Neural cell (in vitro differentiated cells): ENCODE measurements around the gene ITGAL. TPM values are rescaled to one million over a fixed set of nuclear protein-coding genes. Genes with fewer than 3 reads are reported as not detected.

Experiments used
- H2AFZ ChIP-seq: fragments of 200-600, 300-800 bp; sonication (generic), shearing (Covaris generic); 2 replicates; pipeline ENCODE4 v1.6.0; 2014; ENCODE audit warnings: low read depth, mild to moderate bottlenecking, antibody characterized with exemption, low read length, moderate library complexity
- H3F3A ChIP-seq: fragments of 200-600 bp; shearing (Covaris generic); 2 replicates; pipeline ENCODE4 v1.6.1; 2016; ENCODE audit warnings: mild to moderate bottlenecking, moderate library complexity, mixed read lengths, antibody characterized with exemption, low read length; ENCODE audit not compliant: insufficient read depth, poor library complexity, severe bottlenecking
- H3K27ac ChIP-seq: fragments of 200-600, 300-800 bp; sonication (generic), shearing (Covaris generic); 2 replicates; pipeline ENCODE4 v1.5.1; 2014; ENCODE audit warnings: mild to moderate bottlenecking, low read length, moderate library complexity
- H3K27me3 ChIP-seq: fragments of 300-800, 200-600 bp; sonication (generic), shearing (Covaris generic); 2 replicates; pipeline ENCODE4 v1.6.0; 2014; ENCODE audit warnings: mild to moderate bottlenecking, low read depth, low read length, moderate library complexity; ENCODE audit not compliant: insufficient read depth
- H3K36me3 ChIP-seq: fragments of 300-800, 200-600 bp; sonication (generic), shearing (Covaris generic); 2 replicates; pipeline ENCODE4 v1.5.1; 2014; ENCODE audit warnings: mild to moderate bottlenecking, antibody characterized with exemption, low read length, moderate library complexity; ENCODE audit not compliant: insufficient read depth
- H3K4me2 ChIP-seq: fragments of 300-800, 200-600 bp; sonication (generic), shearing (Covaris generic); 2 replicates; pipeline ENCODE4 v1.6.0; 2014; ENCODE audit warnings: mild to moderate bottlenecking, low read length
- H3K4me3 ChIP-seq: fragments of 300-800, 200-600 bp; sonication (generic), shearing (Covaris generic); 2 replicates; pipeline ENCODE4 v1.5.1; 2014; ENCODE audit warnings: mild to moderate bottlenecking, low read length, moderate library complexity
- H3K79me2 ChIP-seq: fragments of 200-600 bp; shearing (Covaris generic); replicated peaks from 2 replicates; pipeline ENCODE4 v1.6.0; 2014; ENCODE audit warnings: mild to moderate bottlenecking, low read length, moderate library complexity; ENCODE audit not compliant: insufficient read depth
- H3K9ac ChIP-seq: fragments of 300-800, 200-600 bp; sonication (generic), shearing (Covaris generic); 2 replicates; pipeline ENCODE4 v1.6.1; 2016; ENCODE audit warnings: mild to moderate bottlenecking, low read length, mixed read lengths
- H3K9me2 ChIP-seq: fragments of 200-600 bp; shearing (Covaris generic); 2 replicates; pipeline ENCODE4 v1.6.1; 2016; ENCODE audit warnings: mild to moderate bottlenecking, low read length, mixed read lengths; ENCODE audit not compliant: insufficient read depth
- H3K9me3 ChIP-seq: fragments of 200-600, 300-800 bp; sonication (generic), shearing (Covaris generic); 2 replicates; pipeline ENCODE4 v1.6.1; 2016; ENCODE audit warnings: mild to moderate bottlenecking, mixed run types, low read length, moderate library complexity, mixed read lengths
- H4K20me1 ChIP-seq: fragments of 200-600 bp; shearing (Covaris generic); 2 replicates; pipeline ENCODE4 v1.6.1; 2016; ENCODE audit warnings: mild to moderate bottlenecking, mixed run types; ENCODE audit not compliant: insufficient read depth
- CTCF ChIP-seq: fragments of 450-650 bp; IDR thresholded peaks from 2 replicates; pipeline ENCODE4 v1.5.1; 2014; ENCODE audit warnings: antibody characterized with exemption, mild to moderate bottlenecking, moderate library complexity; ENCODE audit not compliant: poor library complexity, severe bottlenecking
- EP300 ChIP-seq: fragments of 450-650 bp; conservative IDR thresholded peaks from 2 replicates; pipeline ENCODE4 v1.6.1; 2014; ENCODE audit warnings: antibody characterized with exemption, mild to moderate bottlenecking, moderate library complexity; ENCODE audit not compliant: poor library complexity, severe bottlenecking
- EZH2 ChIP-seq: fragments of 200-600, 300-800 bp; shearing (Covaris generic), sonication (generic); IDR thresholded peaks from 2 replicates; pipeline ENCODE4 v1.6.1; 2014; ENCODE audit warnings: antibody characterized with exemption, low read length, borderline replicate concordance, mild to moderate bottlenecking; ENCODE audit not compliant: insufficient read depth, poor library complexity, severe bottlenecking
- MXI1 ChIP-seq: fragments of 450-650 bp; conservative IDR thresholded peaks from 2 replicates; pipeline ENCODE4 v1.6.1; 2014; ENCODE audit warnings: antibody characterized with exemption, mild to moderate bottlenecking; ENCODE audit not compliant: poor library complexity, severe bottlenecking
- POLR2AphosphoS5 ChIP-seq: IDR thresholded peaks from 2 replicates; pipeline ENCODE4 v1.6.1; 2012
- RAD21 ChIP-seq: fragments of 450-650 bp; conservative IDR thresholded peaks from 2 replicates; pipeline ENCODE4 v1.6.1; 2014; ENCODE audit warnings: antibody characterized with exemption, mild to moderate bottlenecking, moderate library complexity
- REST ChIP-seq: IDR thresholded peaks from 2 replicates; pipeline ENCODE4 v1.6.1; 2012; ENCODE audit warnings: borderline replicate concordance
- SMC3 ChIP-seq: fragments of 450-650 bp; conservative IDR thresholded peaks from 2 replicates; pipeline ENCODE4 v1.6.1; 2014; ENCODE audit warnings: antibody characterized with exemption, mild to moderate bottlenecking, moderate library complexity; ENCODE audit not compliant: poor library complexity
- TAF1 ChIP-seq: IDR thresholded peaks from 2 replicates; pipeline ENCODE4 v1.6.1; 2012; ENCODE audit warnings: low read depth
- polyA plus RNA-seq: library from polyadenylated mRNA; depleted of rRNA; stranded (reverse); fragments of >200 nt; gene quantifications from 2 replicates; pipeline ENCODE4 v1.2.3, GENCODE V29; 2014

The ITGAL gene
- polyA plus RNA-seq, 1 donor from 2014 or later, result not detected

GRCh38 chr16:30557707-30557956 lies 85.1 kb downstream of the ITGAL start:
- Histone ChIP-seq H3F3A (no peaks in the 10 kb centered on the region), H3K9me2 (no peaks in the 10 kb centered on the region), H3K27me3 (no peaks in the 10 kb centered on the region), H3K79me2 (peaks cover 7% of the 10 kb centered on the region), H3K4me3 (peak overlapping the region; percentile 89), H2AFZ (peak overlapping the region; percentile 95), H3K4me2 (peak overlapping the region; percentile 78), H4K20me1 (no peaks in the 10 kb centered on the region), H3K9ac (peak overlapping the region; percentile 98), H3K27ac (peak overlapping the region; percentile 97), H3K9me3 (no peaks in the 10 kb centered on the region), H3K36me3 (no peaks in the 10 kb centered on the region)
- TF ChIP-seq RAD21, result no peak
- TF ChIP-seq EZH2, result no peak
- no peak for TF ChIP-seq TAF1
- TF ChIP-seq CTCF, result no peak
- no peak for TF ChIP-seq SMC3
- no peak for TF ChIP-seq MXI1
- TF ChIP-seq POLR2AphosphoS5, result no peak
- TF ChIP-seq REST, result no peak
- TF ChIP-seq EP300, result no peak

- peak within 1 kb of the TSS; percentile 97 for H3K27ac ChIP-seq
- H3K9me3 ChIP-seq, result no peaks in the 10 kb centered on the region
- peak within 1 kb of the TSS; percentile 89 for H3K4me3 ChIP-seq
- H4K20me1 ChIP-seq, result no peaks in the 10 kb centered on the region
- H3K4me2 ChIP-seq, result peak within 1 kb of the TSS; percentile 78
- H3K36me3 ChIP-seq, result no peaks in the 10 kb centered on the region
- H3K27me3 ChIP-seq, result no peaks in the 10 kb centered on the region
- H3K9ac ChIP-seq, result peak within 1 kb of the TSS; percentile 98
- H2AFZ ChIP-seq, result peak within 1 kb of the TSS; percentile 95
- no peaks in the 10 kb centered on the region for H3F3A ChIP-seq
- TF ChIP-seq EP300, result peak; percentile 57
- TF ChIP-seq SMC3, result peak; percentile 44
- peak; percentile 43 for TF ChIP-seq CTCF
- no peak for TF ChIP-seq EZH2
- TF ChIP-seq RAD21, result peak; percentile 48
- TF ChIP-seq MXI1, result peak; percentile 70
- no peak for TF ChIP-seq TAF1
- peak; percentile 31 for TF ChIP-seq REST
- peak; percentile 58 for TF ChIP-seq POLR2AphosphoS5
- H3K79me2 ChIP-seq, result peaks cover 7% of the 10 kb centered on the region
- H3K9me2 ChIP-seq, result no peaks in the 10 kb centered on the region
Observed at GRCh38 chr16:30557957-30558788, 85.6 kb downstream of the ITGAL start, which contains the start of gene ZNF764. ZNF764 (minus strand) TSS chr16:30558374; CDS start chr16:30558182, 192 bp downstream.
